Measurements from ENCODE around the gene CARD10. TPM values are rescaled to one million over a fixed set of nuclear protein-coding genes. Genes with fewer than 3 reads are reported as not detected.
A peak's percentile ranks its signal among the peaks of the same experiment; 100 is the strongest.

The CARD10 gene
- total RNA-seq, 2 donors from 2014 or later: 17.4 to 28.7 TPM

- 42 to 48% methylated on average over 9 to 16 of the region's 16 CpGs for WGBS, 2 donors
- peak; percentile 69 for ATAC-seq
- TF ChIP-seq CTCF (IDR thresholded peaks at IDR 0.05) (peak in 1 of 7 experiments; percentile 1), POLR2A (IDR thresholded peaks at IDR 0.05) (peak in 2 of 3 donors; percentile 49 to 65)
- Histone ChIP-seq H3K27ac (peak overlapping the region; percentile 88 to 95 (median 93)), H3K4me1 (peaks cover 70% of the 10 kb centered on the region), H3K27me3 (no peaks in the 10 kb centered on the region), H3K36me3 (replicated peaks in 1 of 2; ENCODE audit: insufficient read depth in 1 of 2, low read depth in 2 of 2) (peaks cover 0 to 2% of the 10 kb centered on the region in 2 donors), H3K4me3 (no peak overlapping the region), H3K9me3 (no peaks in the 10 kb centered on the region)
- peak; percentile 79 to 93 (median 88) for DNase-seq
- intact Hi-C loops (cut with DNase I): no loop called here
Measured at GRCh38 chr22:37502342-37503182, 16.7 kb downstream of the CARD10 start.

GRCh38 chr22:37501610-37502341, 17.4 kb downstream of the CARD10 start:
- H3K4me3 ChIP-seq: no peak overlapping the region
- peak in 2 of 3 donors; percentile 43 to 63 for TF ChIP-seq POLR2A (IDR thresholded peaks at IDR 0.05)
- TF ChIP-seq CTCF (IDR thresholded peaks at IDR 0.05): no peak
- no peaks in the 10 kb centered on the region for H3K9me3 ChIP-seq
- peak overlapping the region; percentile 88 to 95 (median 93) for H3K27ac ChIP-seq
- DNase-seq (peak; percentile 93 to 97 (median 96)), ATAC-seq (peak; percentile 91)
- peaks cover 0 to 2% of the 10 kb centered on the region in 2 donors for H3K36me3 ChIP-seq (replicated peaks in 1 of 2; ENCODE audit: insufficient read depth in 1 of 2, low read depth in 2 of 2)
- 1 to 3% methylated on average over 8 to 14 of the region's 14 CpGs for WGBS, 2 donors
- H3K4me1 ChIP-seq: peaks cover 70% of the 10 kb centered on the region
- no peaks in the 10 kb centered on the region for H3K27me3 ChIP-seq
- intact Hi-C loops (cut with DNase I): no loop called here

GRCh38 chr22:37500745-37501609, 18.2 kb downstream of the CARD10 start:
- peak; percentile 0 for ATAC-seq
- H3K27me3 ChIP-seq: no peaks in the 10 kb centered on the region
- no peaks in the 10 kb centered on the region for H3K9me3 ChIP-seq
- 35 to 54% methylated on average over 12 to 23 of the region's 24 CpGs for WGBS, 2 donors
- H3K27ac ChIP-seq: peak overlapping the region; percentile 88 to 95 (median 93)
- peaks cover 70% of the 10 kb centered on the region for H3K4me1 ChIP-seq
- H3K36me3 ChIP-seq (replicated peaks in 1 of 2; ENCODE audit: insufficient read depth in 1 of 2, low read depth in 2 of 2): peaks cover 0 to 2% of the 10 kb centered on the region in 2 donors
- TF ChIP-seq CTCF (IDR thresholded peaks at IDR 0.05) (no peak), POLR2A (IDR thresholded peaks at IDR 0.05) (no peak)
- intact Hi-C loops (cut with DNase I): no loop called here
- H3K4me3 ChIP-seq: no peak overlapping the region
- peak; percentile 35 to 46 (median 42) for DNase-seq

DNA sequence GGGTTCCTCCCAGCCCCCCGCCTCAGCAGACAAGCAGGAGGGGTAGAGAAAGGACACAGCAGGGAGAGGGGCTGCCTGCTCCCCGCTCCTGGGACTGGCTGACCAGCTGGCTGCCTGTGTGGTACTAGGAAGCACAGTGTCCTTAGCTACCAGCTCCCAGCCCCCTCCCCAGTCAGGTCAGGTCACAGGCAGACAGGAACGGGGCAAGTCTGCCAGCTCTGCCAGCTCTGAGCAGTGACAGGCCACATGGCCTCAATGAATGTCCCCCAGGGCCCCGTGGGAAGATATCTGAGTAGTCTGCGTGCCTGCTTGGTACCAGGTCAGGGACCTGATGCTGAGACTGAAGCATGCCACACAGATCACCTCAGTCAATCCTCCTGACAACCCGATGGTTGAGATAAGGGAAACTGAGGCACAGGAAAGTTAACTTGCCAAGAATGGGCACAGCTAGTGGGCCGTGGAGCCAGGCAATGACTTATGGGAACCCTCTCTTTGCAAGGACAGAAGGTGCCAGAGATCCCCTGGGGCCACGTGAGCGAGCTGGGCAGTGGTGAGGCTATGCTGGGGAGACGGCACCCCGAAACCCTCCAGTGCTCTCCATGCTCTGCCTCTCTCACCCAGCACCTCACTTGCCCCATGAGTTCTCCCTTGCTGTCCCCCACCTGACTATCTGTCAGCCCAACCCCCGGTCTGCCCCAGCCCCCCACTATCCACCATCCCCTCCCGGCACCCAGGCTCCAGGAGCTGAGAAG, 19.2 kb downstream of the CARD10 start:
- intact Hi-C loops (cut with DNase I): no loop called here
- H3K36me3 ChIP-seq (replicated peaks in 1 of 2; ENCODE audit: insufficient read depth in 1 of 2, low read depth in 2 of 2): peaks cover 0 to 2% of the 10 kb centered on the region in 2 donors
- DNase-seq: peak in 1 of 4 donors; percentile 38
- TF ChIP-seq POLR2A (IDR thresholded peaks at IDR 0.05) (no peak), CTCF (IDR thresholded peaks at IDR 0.05) (no peak)
- H3K4me3 ChIP-seq: no peak overlapping the region
- no peaks in the 10 kb centered on the region for H3K9me3 ChIP-seq
- WGBS, 2 donors: 61 to 78% methylated on average over 6 to 12 of the region's 13 CpGs
- H3K4me1 ChIP-seq: peaks cover 66% of the 10 kb centered on the region
- no peak for ATAC-seq
- no peaks in the 10 kb centered on the region for H3K27me3 ChIP-seq
- peak overlapping the region in 3 of 4 donors; percentile 88 to 95 (median 93) for H3K27ac ChIP-seq

All from body of pancreas (tissue), 4 donors.